A172 (cell line): Measurements from ENCODE around the gene UTP4. TPM values are rescaled to one million over a fixed set of nuclear protein-coding genes. Genes with fewer than 3 reads are reported as not detected.

Experiments
- total RNA-seq: library from RNA; depleted of rRNA; stranded (reverse); fragments of >200 nt; shearing (Covaris generic); gene quantifications from 2 replicates; pipeline ENCODE4 v1.2.3, GENCODE V29; 2014; rRNA removed

The UTP4 gene
- total RNA-seq, 1 experiment from 2014 or later: 30.9 TPM

Other genes starting within 250 kb of the UTP4 start
- 0.31 and 0.38 TPM in 2 replicates for gene HAS3, start 27.0 kb upstream of the UTP4 start, total RNA-seq
- gene CHTF8, start 61 bp upstream of the UTP4 start, total RNA-seq: 30.5 and 36.0 TPM in 2 replicates
- gene SNTB2, start 54.5 kb downstream of the UTP4 start, total RNA-seq: 25.4 and 43.8 TPM in 2 replicates
- 58.0 and 59.3 TPM in 2 replicates for gene VPS4A, start 178.7 kb downstream of the UTP4 start, total RNA-seq
- 44.3 and 68.4 TPM in 2 replicates for gene PDF, start 197.9 kb downstream of the UTP4 start, total RNA-seq
- 71.3 and 74.8 TPM in 2 replicates for gene COG8, start 206.9 kb downstream of the UTP4 start, total RNA-seq
- gene NIP7, start 207.1 kb downstream of the UTP4 start, total RNA-seq: 42.0 and 48.2 TPM in 2 replicates
- not detected in 2 replicates for gene TMED6, start 219.1 kb downstream of the UTP4 start, total RNA-seq